Renal cortical epithelial cell (primary cell): Measurements from ENCODE around the gene FOXC2. TPM values are rescaled to one million over a fixed set of nuclear protein-coding genes. Genes with fewer than 3 reads are reported as not detected.

Experiments used
- DNase-seq: peaks from one replicate; pipeline ENCODE4 v3.0.0-alpha.2; 2011; ENCODE audit warnings: low read depth
- total RNA-seq: library from RNA; depleted of rRNA; stranded (reverse); fragments of >200 nt; gene quantifications from 2 replicates; pipeline ENCODE4 v1.2.3, GENCODE V29; 2014

The FOXC2 gene
- total RNA-seq, 1 donor from 2014 or later: 0.35 TPM

DNA sequence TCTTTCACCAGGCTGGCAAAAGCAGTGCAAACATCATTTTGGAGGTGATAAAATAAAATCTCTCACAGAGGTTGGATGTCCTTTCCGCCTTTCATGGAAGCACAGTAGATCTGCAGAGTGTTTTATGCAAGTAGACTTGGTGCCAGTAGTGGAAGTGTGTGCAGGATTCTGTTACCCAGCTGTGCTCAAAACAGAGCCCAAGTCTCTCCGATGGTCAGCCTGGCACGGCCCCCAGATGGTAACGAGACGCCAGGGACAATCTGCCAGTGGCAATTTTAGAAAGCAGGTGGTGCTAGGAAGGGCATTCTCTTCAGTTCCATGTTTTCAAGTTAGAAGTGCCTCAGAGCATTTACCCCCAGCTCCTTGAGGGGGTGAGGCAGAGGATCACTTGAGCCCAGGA lies 10.1 kb upstream of the FOXC2 start:
- no peak for DNase-seq

DNA sequence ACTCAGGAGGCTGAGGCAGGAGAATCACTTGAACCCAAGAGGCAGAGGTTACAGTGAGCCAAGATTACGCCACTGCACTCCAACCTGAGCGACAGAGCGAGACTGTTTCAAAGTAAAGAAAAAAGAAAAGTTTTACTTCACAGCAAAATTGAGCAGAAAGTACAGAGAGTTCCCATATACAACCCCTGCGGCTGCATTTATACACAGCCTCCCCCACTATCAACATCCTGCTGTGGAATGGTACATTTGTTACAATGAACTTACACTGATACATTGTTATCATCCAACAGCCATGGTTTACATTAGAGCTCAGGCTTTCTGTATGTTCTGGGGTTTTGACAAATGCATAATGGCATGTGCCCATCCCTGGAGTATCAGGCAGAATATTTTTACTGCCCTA lies 9.0 kb upstream of the FOXC2 start:
- DNase-seq: no peak

DNA sequence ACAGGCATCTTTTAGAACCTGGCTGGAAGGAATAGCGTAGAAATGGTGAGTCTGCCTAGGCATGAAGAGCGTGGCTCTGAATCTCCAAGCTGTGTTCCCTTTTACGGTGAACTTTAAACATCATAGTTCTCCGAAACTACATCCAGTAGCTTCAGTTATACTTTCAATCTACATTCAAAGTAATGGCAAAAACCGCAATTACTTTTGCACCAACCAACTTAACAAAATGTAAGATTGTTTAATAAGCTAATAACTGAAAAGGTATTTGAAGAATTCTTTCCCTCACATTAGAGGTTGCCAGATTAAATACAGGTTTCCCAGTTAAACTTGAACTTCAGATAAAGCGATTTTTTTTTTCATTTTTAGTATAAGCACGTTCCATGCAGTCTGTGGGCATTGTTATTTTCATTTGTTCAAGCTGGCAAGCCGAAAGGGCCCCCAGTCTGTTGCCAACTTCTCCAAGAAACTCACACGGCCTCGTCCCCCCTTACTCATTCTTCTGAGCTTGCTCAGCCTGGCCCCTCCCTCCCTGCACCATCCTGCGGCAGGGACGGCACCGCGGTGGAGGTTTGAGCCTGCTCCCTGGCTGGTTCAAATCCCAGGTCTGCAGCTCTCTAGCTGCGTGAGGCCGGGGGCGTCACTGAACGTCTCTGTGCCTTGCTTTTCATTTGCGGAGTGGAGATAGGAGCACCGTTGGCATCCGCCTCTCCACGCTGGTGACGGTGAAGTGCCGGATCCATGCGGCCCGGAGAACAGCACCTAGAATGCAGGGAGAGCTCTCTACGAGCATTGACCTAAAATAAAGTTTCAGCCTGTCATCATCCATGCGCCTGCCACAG lies 8.1 kb upstream of the FOXC2 start:
- no peak for DNase-seq

DNA sequence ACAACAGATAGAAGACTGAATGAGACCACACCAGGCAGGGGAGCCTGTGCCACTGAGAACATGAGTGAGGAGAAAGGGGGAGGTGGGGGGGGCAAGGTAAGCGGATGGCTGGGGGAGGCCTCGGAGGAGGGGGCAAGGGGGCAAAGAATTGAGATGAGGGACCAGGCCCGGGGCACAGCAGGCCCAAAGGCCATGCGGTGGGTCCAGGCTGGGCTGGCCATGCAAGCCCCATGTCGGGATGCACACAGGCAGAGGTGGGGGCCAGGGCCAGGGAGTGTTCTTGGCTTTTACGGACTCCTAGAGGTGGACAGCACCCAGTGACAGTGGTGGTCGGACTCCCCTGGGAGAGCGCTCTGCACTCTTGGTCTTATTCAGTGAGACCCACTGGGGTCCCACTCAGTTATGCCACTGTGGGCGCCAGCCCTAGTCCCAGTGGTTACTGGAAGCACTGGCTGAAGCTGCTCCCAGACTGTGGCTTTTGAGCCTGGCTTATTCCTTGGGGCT lies 6.8 kb upstream of the FOXC2 start:
- no peak for DNase-seq

DNA sequence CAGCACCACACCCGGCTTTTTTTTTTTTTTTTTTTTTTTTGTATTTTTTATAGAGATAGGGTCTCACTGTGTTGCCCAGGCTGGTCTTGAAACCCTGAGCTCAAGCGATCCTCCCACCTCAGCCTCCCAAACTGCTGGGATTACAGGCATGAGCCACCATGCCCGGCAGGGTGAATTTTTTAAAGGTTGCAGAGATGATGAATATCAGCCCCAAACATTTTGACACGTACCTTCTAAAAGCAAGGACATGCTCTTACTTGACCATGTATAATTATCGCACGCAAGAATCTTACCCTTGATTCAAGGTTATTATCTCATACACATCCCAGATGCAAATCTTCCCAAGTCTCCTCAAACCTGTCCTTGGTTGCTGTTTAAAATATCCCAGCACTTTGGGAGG lies 4.3 kb upstream of the FOXC2 start:
- no peak for DNase-seq

DNA sequence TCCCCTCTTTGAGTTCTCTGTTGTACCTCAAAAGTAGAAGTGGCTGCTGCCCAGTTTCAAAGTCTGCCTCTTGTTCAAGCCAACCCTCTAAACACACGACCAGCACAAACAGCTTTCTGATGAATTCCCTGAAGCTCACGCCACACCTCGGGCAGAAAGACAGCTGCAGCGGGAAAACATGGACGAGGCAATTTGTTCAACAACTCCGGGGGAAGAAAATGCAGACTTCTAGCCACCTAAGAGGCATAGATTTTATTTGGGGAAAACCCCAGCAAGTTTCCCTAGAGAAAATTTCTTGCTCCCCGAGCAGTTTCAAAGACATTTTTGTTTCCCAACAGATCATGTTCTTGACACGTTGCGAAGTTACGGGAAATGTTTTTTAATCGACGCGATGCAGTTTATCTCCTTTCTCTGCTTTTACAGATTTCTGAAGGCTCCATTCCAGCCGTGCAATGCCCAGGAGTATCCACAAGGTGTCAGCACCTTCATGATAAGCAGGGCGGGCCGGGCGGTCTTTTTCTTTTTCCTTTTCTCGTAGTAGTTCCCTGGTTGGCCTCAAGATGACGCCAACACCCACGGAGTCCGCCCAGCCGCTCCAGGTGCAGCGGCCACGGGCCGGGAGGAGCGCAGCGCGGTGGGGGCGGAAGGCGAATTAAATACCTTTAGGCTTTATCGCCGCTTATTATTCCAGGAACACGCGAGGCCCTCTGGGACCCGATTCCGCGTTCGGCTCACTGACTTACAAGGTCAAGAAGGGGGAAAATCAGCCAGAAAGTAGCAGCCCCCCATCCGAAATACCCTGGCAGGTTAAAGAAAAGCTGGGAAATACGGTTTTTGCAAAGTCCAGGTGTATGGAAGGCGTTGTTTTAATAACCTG lies 2.9 kb upstream of the FOXC2 start:
- DNase-seq: peak; percentile 65

DNA sequence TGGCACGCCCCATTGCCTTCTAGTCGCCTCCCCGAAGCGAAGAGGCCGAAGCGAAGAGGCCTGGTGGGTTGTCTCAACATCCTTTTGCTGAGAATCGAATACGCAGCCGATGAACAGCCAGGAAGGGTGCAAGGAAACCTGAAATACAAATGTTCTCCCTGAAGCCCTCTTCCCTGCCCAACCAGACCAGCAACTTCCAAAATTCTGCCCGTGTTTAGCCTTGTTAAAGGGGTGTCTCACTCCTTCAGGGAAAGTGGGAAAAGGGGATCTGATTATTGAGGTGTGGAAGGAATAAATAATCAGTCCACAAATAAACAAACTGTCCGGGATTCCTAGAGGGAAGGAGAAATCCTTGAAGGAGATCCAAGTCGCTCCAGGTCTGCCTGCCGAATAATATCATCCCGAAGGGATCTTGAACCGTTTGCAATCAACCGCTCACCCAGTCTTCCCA lies 1.4 kb upstream of the FOXC2 start:
- no peak for DNase-seq

DNA sequence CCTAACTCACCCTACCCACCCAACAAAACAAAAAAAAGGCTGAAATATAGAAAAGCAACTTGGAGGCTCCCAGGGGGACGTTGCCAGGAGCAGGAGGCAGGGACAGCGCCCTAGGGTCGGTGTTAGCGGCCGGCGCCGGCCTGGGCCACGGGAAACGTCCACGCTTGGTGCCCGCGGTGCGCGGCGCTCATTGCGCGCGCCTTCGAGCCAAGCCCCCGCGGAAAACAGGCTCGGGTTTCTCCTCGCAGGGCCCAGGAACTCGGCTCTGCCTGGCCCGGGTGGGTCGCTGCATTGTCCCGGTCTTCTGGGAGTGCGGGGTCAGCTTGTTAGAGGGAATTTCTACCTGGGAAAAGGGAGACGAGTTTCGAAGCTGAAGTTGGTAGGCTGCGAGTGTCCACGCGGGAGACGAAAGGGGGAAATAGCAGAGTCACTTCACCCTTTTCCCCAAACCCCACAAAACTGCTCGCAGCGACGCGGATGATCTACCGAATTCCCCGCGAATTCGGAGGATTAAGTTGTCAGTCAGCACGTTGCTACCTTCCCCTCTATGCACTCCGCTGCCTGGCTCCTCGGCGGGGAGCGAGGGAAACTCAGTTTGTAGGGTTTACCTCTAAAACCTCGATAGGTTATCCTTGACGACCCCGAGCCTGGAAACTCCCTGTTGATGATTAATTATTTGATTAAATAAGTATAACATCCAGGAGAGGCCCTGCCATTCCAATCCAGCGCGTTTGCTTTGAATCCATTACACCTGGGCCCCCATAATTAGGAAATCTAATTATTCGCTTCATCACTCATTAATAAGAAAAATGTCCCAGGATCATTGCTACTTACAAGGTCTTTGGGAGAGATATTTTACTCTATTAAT lies 751 bp upstream of the FOXC2 start:
- no peak for DNase-seq

DNA sequence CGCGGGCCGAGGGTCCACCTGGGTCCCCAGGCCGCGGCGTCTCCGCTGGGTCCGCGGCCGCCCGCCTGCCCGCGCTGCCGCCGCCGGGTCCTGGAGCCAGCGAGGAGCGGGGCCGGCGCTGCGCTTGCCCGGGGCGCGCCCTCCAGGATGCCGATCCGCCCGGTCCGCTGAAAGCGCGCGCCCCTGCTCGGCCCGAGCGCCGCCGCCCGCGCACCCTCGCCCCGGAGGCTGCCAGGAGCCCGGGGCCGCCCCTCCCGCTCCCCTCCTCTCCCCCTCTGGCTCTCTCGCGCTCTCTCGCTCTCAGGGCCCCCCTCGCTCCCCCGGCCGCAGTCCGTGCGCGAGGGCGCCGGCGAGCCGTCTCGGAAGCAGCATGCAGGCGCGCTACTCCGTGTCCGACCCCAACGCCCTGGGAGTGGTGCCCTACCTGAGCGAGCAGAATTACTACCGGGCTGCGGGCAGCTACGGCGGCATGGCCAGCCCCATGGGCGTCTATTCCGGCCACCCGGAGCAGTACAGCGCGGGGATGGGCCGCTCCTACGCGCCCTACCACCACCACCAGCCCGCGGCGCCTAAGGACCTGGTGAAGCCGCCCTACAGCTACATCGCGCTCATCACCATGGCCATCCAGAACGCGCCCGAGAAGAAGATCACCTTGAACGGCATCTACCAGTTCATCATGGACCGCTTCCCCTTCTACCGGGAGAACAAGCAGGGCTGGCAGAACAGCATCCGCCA lies 504 bp downstream of the FOXC2 start:
- no peak for DNase-seq

DNA sequence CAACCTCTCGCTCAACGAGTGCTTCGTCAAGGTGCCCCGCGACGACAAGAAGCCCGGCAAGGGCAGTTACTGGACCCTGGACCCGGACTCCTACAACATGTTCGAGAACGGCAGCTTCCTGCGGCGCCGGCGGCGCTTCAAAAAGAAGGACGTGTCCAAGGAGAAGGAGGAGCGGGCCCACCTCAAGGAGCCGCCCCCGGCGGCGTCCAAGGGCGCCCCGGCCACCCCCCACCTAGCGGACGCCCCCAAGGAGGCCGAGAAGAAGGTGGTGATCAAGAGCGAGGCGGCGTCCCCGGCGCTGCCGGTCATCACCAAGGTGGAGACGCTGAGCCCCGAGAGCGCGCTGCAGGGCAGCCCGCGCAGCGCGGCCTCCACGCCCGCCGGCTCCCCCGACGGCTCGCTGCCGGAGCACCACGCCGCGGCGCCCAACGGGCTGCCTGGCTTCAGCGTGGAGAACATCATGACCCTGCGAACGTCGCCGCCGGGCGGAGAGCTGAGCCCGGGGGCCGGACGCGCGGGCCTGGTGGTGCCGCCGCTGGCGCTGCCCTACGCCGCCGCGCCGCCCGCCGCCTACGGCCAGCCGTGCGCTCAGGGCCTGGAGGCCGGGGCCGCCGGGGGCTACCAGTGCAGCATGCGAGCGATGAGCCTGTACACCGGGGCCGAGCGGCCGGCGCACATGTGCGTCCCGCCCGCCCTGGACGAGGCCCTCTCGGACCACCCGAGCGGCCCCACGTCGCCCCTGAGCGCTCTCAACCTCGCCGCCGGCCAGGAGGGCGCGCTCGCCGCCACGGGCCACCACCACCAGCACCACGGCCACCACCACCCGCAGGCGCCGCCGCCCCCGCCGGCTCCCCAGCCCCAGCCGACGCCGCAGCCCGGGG lies 1.3 kb downstream of the FOXC2 start:
- no peak for DNase-seq

DNA sequence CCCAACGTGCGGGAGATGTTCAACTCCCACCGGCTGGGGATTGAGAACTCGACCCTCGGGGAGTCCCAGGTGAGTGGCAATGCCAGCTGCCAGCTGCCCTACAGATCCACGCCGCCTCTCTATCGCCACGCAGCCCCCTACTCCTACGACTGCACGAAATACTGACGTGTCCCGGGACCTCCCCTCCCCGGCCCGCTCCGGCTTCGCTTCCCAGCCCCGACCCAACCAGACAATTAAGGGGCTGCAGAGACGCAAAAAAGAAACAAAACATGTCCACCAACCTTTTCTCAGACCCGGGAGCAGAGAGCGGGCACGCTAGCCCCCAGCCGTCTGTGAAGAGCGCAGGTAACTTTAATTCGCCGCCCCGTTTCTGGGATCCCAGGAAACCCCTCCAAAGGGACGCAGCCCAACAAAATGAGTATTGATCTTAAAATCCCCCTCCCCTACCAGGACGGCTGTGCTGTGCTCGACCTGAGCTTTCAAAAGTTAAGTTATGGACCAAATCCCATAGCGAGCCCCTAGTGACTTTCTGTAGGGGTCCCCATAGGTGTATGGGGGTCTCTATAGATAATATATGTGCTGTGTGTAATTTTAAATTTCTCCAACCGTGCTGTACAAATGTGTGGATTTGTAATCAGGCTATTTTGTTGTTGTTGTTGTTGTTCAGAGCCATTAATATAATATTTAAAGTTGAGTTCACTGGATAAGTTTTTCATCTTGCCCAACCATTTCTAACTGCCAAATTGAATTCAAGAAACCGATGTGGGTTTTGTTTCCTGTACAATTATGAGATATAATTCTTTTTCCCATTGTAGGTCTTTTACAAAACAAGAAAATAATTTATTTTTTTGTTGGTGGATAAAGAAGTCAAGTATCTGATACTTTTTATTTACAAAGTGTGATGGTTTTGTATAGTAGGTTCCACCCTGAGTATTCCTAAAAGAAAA lies 2.3 kb downstream of the FOXC2 start:
- DNase-seq: no peak

DNA sequence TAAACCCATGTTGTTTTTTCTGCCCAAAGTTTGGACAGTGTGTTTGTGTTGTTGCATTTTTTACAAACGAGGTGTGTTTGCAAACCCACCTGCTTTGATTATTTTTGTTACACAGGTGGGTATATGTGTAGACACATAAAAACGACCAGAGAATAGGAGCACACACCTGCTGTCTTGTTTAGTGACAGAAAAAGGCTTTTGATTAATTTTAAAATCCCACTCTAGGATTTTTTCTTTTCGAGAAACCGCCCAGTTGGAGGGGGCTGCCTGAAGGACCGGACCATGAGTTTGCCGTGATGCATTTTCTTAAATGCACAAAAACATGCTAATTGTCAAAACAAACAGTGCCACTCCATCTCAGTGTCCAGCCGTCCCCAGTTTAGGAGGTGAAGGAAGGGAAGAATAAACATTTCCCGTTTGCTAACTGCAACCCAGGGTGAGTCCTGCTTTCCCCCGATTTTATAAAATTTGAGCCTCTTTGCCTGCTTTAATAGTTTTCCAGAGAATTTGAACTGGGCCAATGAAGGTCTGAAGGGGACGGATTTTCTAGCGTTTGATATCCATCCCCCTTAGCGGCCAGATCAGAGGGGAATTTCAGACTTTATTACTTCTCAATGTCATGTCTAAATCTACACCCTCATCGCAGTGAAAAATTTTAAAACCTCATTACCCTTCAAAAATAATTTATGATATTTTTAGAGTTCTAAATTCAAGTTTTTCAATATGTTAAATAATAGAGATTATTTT lies 3.2 kb downstream of the FOXC2 start:
- no peak for DNase-seq

DNA sequence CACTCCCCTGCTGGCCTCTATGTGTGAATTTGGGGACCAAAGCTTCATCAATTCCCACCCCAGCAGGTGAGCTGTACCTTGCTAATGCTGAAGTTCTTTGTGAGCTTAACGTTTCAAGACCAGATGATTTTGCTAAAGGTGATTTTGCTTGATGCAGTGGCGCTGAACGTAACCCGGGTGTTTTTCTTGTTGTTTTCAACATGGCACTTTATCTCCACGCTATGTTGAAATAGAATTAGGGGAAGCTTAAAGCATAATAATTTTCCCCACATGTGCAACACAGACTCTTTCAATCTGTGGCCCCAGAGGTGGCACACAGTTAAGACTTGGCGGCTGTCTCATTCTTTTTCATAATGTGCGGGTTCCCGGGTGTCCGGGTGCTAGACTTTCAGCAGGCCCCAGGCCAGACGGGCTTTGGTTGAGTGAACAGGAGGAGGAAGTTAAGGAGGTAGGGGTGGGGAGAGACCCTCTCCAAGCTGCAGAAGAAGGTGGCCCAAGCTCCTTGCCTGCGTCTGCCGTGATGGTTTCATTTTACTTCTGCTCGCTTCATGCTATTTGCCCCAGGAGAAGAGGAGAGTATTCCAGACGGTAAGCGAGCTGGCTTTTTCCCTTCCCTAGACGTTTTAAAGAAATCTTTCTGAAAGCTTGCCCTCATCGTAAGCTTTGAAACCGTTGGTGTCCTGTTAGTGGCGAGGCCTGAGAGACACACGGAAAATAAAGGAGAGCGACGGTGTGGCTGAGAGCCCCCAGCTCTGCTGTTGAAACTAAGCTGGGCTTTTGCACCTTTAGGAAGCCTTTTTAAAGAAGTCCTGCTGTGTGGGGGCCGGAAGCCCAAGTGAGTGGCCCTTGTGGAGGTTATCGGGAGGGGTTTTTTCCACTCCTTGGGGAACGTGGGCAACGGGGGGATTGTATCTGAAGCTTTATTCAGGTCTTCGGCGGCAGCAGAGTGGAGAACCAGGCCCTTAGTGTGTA lies 4.2 kb downstream of the FOXC2 start:
- DNase-seq: no peak

DNA sequence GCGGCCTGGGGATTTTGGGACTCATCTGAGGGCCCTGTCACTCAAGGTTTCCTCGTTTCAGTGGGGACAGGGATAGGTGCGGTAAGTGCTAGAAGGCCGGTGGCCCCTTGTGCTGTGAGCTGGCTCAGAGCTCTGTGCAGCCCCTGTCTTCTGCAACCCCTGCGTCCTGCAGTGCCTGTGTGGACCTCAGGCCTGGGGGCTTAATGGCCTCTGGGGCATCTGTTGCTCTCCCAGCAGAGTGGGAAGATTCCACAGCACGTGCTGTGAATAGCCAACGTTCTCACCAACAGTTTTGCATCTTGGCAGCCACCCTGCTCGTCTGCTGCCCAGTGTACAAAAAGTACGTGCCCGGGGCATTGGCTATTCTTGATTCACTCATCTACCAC lies 4.9 kb downstream of the FOXC2 start:
- no peak for DNase-seq

DNA sequence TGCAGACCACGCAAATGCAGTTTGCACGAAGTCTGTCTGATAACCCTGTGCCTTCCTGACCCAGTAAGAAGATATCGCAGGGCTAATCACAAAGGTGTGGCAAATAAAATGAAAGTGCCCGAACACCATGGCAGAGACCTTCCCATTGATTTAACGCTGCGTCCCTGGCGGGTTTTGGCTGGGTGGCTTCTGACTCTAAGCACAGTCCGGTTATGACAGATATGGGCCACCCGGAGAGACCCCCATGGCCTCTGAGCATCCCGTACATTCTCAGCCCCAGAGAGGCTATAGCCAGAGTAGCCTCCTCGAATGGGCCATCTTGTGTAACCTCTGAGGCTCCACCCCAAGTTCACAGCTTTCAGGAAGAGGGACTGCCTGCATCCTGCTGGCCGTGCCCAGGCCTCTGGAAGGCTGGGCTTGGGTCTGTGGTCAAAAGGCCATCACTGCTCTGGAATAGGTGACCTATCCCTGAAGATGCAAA lies 5.5 kb downstream of the FOXC2 start:
- DNase-seq: no peak

DNA sequence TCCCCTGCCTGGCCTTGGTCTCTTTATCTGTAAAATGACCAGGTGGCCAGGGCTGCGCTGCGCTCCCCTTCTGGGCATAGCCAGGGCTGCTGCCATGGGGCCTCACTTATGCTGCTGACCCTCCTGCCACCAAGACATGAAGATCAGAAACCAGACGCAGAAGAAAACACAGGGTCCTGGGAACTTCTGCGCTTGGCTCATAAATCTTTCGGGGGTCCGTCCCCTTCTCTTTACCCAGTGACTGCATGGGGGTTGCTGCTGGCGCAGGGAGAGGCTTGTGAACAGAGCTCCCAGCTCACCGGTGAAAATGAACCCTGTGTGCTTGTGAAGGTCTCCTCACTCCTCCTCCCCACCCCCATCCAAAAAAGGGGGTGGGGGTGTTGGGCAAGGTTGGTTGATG lies 6.0 kb downstream of the FOXC2 start:
- DNase-seq: no peak

DNA sequence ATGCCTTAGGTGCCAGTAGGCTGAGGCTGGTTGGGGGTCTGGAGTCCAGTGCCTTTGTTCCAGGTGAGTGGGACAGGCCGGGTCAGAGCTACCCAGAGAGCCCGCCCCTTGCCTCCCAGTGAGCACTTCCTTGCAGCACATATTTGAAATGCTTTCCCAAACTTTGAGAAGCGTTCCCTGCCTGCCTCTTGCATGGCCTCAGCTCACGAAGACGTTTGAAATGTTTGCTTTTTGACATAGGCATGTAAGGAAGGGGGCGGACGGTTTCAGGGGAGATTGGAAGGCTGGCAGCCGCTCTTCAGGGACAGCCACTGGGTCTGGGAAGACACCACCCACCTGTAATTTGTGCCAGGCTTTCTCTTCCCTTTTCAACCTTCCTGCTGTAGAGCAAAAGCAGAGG lies 6.6 kb downstream of the FOXC2 start:
- DNase-seq: no peak
